Retinal pigment epithelial cell (primary cell): ENCODE data around the gene DNAJB1.

Experiments
- DNase-seq: peaks from one replicate; pipeline ENCODE4 v3.0.0-alpha.2; 2010; ENCODE audit warnings: low read depth
- H3K4me3 ChIP-seq: 2 replicates; pipeline ENCODE4 v1.5.1; 2011; ENCODE audit warnings: mild to moderate bottlenecking, low read length, control low read depth, moderate library complexity
- TF ChIP-seq, protein P1 (sequence below): conservative IDR thresholded peaks from 2 replicates; pipeline ENCODE4 v1.5.1; 2011; ENCODE audit warnings: low read depth, low read length, control low read depth, inconsistent platforms

Gene DNAJB1

DNA sequence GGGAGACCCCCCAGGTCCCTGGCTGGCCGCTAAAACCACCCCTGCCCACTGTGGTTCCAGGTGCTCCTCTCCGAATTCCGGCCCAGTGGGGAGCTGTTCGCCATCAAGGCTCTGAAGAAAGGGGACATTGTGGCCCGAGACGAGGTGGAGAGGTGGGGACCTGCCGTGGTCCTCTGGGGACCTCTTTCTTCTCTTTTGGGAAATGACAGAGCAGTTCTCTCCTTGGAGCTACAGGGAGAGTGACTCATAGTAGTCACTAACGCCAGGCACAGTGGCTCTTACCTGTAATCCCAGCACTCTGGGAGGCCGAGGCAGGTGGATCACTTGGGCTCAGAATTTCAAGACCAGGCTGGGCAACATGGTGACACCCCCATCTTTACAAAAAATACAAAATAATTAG, 50.4 kb downstream of the DNAJB1 start:
- no peak overlapping the region for H3K4me3 ChIP-seq
- TF ChIP-seq, protein P1, sequence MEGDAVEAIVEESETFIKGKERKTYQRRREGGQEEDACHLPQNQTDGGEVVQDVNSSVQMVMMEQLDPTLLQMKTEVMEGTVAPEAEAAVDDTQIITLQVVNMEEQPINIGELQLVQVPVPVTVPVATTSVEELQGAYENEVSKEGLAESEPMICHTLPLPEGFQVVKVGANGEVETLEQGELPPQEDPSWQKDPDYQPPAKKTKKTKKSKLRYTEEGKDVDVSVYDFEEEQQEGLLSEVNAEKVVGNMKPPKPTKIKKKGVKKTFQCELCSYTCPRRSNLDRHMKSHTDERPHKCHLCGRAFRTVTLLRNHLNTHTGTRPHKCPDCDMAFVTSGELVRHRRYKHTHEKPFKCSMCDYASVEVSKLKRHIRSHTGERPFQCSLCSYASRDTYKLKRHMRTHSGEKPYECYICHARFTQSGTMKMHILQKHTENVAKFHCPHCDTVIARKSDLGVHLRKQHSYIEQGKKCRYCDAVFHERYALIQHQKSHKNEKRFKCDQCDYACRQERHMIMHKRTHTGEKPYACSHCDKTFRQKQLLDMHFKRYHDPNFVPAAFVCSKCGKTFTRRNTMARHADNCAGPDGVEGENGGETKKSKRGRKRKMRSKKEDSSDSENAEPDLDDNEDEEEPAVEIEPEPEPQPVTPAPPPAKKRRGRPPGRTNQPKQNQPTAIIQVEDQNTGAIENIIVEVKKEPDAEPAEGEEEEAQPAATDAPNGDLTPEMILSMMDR = no peak
- DNase-seq = no peak

DNA sequence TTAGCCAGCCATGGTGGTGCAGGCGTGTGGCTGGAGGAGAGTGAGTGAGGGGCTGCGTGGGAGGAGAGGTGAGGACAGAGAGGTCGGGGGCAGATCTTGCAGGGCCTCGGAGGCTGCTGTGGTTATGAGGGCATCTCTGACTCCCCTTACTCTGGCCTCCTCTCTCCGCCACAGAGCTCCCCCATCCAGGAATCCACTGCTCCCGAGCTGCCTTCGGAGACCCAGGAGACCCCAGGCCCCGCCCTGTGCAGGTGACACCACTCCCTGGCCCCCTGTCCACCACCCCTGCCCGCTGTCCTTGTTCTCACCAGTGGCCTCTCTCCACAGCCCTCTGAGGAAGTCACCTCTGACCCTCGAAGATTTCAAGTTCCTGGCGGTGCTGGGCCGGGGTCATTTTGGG, 50.8 kb downstream of the DNAJB1 start:
- TF ChIP-seq, protein P1 = no peak
- H3K4me3 ChIP-seq = no peak overlapping the region
- DNase-seq = no peak
